Immature natural killer cell (primary cell): ENCODE data around the gene CDC34. TPM values are rescaled to one million over a fixed set of nuclear protein-coding genes. Genes with fewer than 3 reads are reported as not detected.

Source experiments
- DNase-seq, 3 donors: peaks; one replicate each; pipeline ENCODE4 v3.0.0; 2022; ENCODE audit warnings: mixed read lengths in 1 of 3
- H3K27ac Mint-ChIP-seq, 6 donors: one replicate each; pipeline ENCODE4 v1.8.0; 2020; ENCODE audit warnings: mixed read lengths in 6 of 6, mild to moderate bottlenecking in 5 of 6, inconsistent platforms in 4 of 6, moderate library complexity in 3 of 6
- H3K27me3 Mint-ChIP-seq, 3 donors: one replicate each; pipeline ENCODE4 v1.8.0; 2020 to 2021; ENCODE audit warnings: low read depth in 3 of 3, mild to moderate bottlenecking in 3 of 3, mixed read lengths in 3 of 3, moderate library complexity in 3 of 3, inconsistent platforms in 1 of 3
- H3K36me3 Mint-ChIP-seq, 3 donors: one replicate each; pipeline ENCODE4 v1.8.0; 2020; ENCODE audit warnings: mixed read lengths in 3 of 3, inconsistent platforms in 2 of 3, mild to moderate bottlenecking in 2 of 3
- H3K4me1 Mint-ChIP-seq, 2 donors: one replicate each; pipeline ENCODE4 v1.8.0; 2020; ENCODE audit warnings: inconsistent platforms in 2 of 2, mild to moderate bottlenecking in 2 of 2, mixed read lengths in 2 of 2, moderate library complexity in 1 of 2
- H3K4me3 Mint-ChIP-seq, 5 donors: one replicate each; pipeline ENCODE4 v1.8.0; 2020; ENCODE audit warnings: mild to moderate bottlenecking in 5 of 5, mixed read lengths in 5 of 5, inconsistent platforms in 3 of 5, moderate library complexity in 3 of 5
- H3K9me3 Mint-ChIP-seq, 6 donors: one replicate each; pipeline ENCODE4 v1.8.0; 2020; ENCODE audit warnings: mild to moderate bottlenecking in 6 of 6, mixed read lengths in 6 of 6, inconsistent platforms in 4 of 6, moderate library complexity in 3 of 6
- polyA plus RNA-seq, 3 donors: library from polyadenylated mRNA; unstranded; fragments of 300-500 nt; fragmentation: Illumina TruSeq; gene quantifications; one replicate each; pipeline ENCODE4 v1.2.3, GENCODE V29; 2021

Gene CDC34
- polyA plus RNA-seq, 3 donors from 2014 or later: 40.6 to 57.7 (median 48.5) TPM

- Mint-ChIP-seq H3K4me3 (peak overlapping the region in 3 of 5 donors; percentile 40 to 55 (median 52)), H3K27me3 (peaks cover 0 to 12% (median 3%) of the 10 kb centered on the region in 3 donors), H3K27ac (peak overlapping the region in 2 of 6 donors; percentile 79), H3K9me3 (no peaks in the 10 kb centered on the region), H3K36me3 (peaks cover 4 to 8% (median 8%) of the 10 kb centered on the region in 3 donors), H3K4me1 (peaks cover 13 to 26% of the 10 kb centered on the region in 2 donors)
- DNase-seq: no peak
Observed at GRCh38 chr19:535017-535835, 3.7 kb downstream of the CDC34 start.

- H3K27me3 Mint-ChIP-seq: peaks cover 0 to 6% (median 0%) of the 10 kb centered on the region in 3 donors
- no peaks in the 10 kb centered on the region for H3K9me3 Mint-ChIP-seq
- H3K27ac Mint-ChIP-seq: no peak overlapping the region
- H3K4me1 Mint-ChIP-seq: peaks cover 13 to 26% of the 10 kb centered on the region in 2 donors
- H3K4me3 Mint-ChIP-seq: no peak overlapping the region
- no peak for DNase-seq
- peaks cover 4 to 8% (median 8%) of the 10 kb centered on the region in 3 donors for H3K36me3 Mint-ChIP-seq
Observed at GRCh38 chr19:536031-536880, 4.7 kb downstream of the CDC34 start.

GRCh38 chr19:536881-537404 lies 5.4 kb downstream of the CDC34 start:
- DNase-seq: no peak
- Mint-ChIP-seq H3K4me1 (peaks cover 13 to 26% of the 10 kb centered on the region in 2 donors), H3K27ac (no peak overlapping the region), H3K4me3 (no peak overlapping the region), H3K9me3 (no peaks in the 10 kb centered on the region), H3K27me3 (peaks cover 0 to 6% (median 1%) of the 10 kb centered on the region in 3 donors), H3K36me3 (peaks cover 4 to 8% (median 8%) of the 10 kb centered on the region in 3 donors)

DNA sequence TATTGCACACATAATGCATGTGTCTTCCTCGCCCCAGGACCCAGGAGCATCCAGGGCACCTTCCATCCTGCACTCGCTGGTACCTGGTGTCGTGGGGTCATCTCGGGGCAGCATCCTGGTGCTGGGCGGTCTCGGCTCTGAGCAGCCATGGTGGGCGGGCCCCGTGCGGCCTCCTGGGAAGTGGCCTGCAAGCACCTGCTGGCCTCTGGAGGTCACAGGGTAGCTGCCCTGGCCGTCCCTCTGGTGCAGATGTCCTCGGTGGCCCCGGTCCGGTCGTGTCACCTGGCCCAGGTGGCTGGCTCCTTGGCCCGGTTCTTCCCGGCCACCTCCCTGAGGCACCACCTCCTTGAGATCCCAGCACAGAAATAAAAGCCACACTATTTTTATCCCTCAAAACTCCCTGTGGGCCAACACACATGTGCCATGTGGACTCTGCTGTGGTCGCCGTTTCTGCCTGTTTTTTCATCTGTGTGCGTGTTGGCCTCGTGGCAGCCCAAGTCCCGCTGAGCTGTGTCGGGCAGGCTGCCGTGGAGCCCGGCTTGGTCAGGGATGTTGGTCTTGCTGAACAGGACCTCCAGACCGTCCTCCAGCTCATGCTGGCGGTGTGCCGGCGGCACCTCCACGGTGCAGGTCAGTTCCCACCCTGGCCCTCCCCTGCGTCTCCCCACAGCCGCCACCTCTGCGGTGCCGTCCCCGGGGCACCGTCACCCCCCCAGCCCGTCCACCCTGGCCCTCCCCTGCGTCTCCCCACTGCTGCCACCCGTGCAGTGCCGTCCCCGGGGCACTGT lies 7.3 kb downstream of the CDC34 start:
- no peak for DNase-seq
- no peaks in the 10 kb centered on the region for H3K9me3 Mint-ChIP-seq
- peaks cover 8 to 18% (median 10%) of the 10 kb centered on the region in 3 donors for H3K27me3 Mint-ChIP-seq
- H3K36me3 Mint-ChIP-seq: peaks cover 4 to 8% (median 8%) of the 10 kb centered on the region in 3 donors
- H3K4me3 Mint-ChIP-seq: no peak overlapping the region
- peaks cover 10 to 26% of the 10 kb centered on the region in 2 donors for H3K4me1 Mint-ChIP-seq
- H3K27ac Mint-ChIP-seq: no peak overlapping the region

DNA sequence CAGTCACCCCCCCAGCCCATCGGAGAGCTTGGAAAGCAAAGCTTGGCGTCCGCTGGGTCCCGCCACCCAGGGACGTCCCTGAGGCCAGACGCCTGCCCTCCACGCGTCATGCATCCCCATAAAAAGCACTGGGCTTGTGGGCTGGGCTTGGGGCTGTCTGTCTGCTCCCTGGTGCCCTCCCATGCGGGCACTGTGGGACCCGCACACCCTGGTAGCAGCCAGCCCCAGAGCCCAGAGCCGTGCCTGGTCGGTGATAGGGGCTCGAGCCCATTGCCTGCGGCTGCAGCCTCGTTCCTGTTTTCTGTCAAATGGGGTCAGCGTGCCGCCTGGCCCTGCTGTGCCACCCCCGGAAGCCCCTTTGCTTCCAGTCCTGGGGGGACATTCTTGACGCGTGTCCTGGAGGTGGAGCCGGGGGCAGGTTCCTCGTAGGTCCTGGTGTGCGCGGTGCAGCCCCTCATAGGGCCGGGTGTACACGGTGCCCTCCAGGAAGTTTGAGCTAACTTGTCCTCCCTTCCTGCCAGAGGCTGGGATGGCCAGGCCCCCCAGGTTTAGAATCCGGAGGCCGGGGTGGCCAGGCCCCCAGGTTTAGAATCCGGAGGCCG lies 8.0 kb downstream of the CDC34 start:
- Mint-ChIP-seq H3K27me3 (peaks cover 11 to 20% (median 15%) of the 10 kb centered on the region in 3 donors), H3K36me3 (peaks cover 4 to 8% (median 8%) of the 10 kb centered on the region in 3 donors), H3K27ac (no peak overlapping the region), H3K4me1 (peaks cover 13 to 26% of the 10 kb centered on the region in 2 donors), H3K9me3 (no peaks in the 10 kb centered on the region), H3K4me3 (no peak overlapping the region)
- no peak for DNase-seq

GRCh38 chr19:540867-541637 lies 9.5 kb downstream of the CDC34 start:
- Mint-ChIP-seq H3K36me3 (peaks cover 4 to 8% (median 8%) of the 10 kb centered on the region in 3 donors), H3K27ac (no peak overlapping the region), H3K4me3 (no peak overlapping the region), H3K9me3 (no peaks in the 10 kb centered on the region), H3K4me1 (peaks cover 21 to 31% of the 10 kb centered on the region in 2 donors), H3K27me3 (peaks cover 11 to 25% (median 22%) of the 10 kb centered on the region in 3 donors)
- DNase-seq: no peak

GRCh38 chr19:541699-542098 lies 10.1 kb downstream of the CDC34 start:
- peaks cover 11 to 25% (median 22%) of the 10 kb centered on the region in 3 donors for H3K27me3 Mint-ChIP-seq
- no peak overlapping the region for H3K4me3 Mint-ChIP-seq
- H3K9me3 Mint-ChIP-seq: no peaks in the 10 kb centered on the region
- H3K36me3 Mint-ChIP-seq: peaks cover 4 to 8% (median 8%) of the 10 kb centered on the region in 3 donors
- DNase-seq: no peak
- H3K4me1 Mint-ChIP-seq: peaks cover 21 to 31% of the 10 kb centered on the region in 2 donors
- peak overlapping the region in 2 of 6 donors; percentile 34 to 61 for H3K27ac Mint-ChIP-seq

DNA sequence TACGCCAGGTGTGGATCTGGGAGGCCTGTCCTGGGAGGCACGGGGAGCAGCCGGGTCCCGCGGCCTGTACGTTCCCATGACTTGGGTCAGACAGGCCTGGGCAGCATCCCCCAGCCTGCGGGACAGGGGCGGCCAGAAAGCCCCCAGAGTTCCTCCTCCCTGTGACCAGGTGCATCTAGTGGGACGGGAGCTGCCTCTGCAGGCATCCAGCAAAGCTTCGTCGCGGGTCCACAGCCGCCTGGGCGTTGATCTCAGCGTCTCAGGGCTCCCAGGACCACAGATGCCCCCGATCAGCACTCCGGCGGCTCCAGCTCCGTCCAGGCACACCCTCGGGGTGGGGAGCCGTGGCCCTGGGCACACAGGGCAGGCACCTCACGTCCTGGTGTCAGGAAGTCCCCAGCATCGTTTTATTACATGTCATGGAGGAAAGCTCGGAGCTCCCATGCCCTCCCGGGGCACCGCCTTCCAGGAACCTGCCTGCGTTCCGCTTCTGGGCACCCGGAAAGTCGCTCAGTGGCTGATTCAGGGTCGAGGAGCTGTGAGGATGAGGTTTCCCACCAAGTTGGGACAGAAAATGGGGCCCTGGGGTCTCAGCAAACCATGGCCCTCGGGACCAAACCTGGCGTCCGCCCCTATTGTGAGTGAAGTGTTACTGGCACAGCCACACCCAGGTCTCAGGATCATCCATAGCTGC lies 10.8 kb downstream of the CDC34 start:
- no peak for DNase-seq
- peak overlapping the region in 2 of 5 donors; percentile 6 to 30 for H3K4me3 Mint-ChIP-seq
- H3K9me3 Mint-ChIP-seq: no peaks in the 10 kb centered on the region
- H3K36me3 Mint-ChIP-seq: peaks cover 4 to 8% (median 8%) of the 10 kb centered on the region in 3 donors
- peaks cover 21 to 34% of the 10 kb centered on the region in 2 donors for H3K4me1 Mint-ChIP-seq
- H3K27ac Mint-ChIP-seq: peak overlapping the region in 4 of 6 donors; percentile 45 to 98 (median 96)
- H3K27me3 Mint-ChIP-seq: peaks cover 11 to 25% (median 22%) of the 10 kb centered on the region in 3 donors

DNA sequence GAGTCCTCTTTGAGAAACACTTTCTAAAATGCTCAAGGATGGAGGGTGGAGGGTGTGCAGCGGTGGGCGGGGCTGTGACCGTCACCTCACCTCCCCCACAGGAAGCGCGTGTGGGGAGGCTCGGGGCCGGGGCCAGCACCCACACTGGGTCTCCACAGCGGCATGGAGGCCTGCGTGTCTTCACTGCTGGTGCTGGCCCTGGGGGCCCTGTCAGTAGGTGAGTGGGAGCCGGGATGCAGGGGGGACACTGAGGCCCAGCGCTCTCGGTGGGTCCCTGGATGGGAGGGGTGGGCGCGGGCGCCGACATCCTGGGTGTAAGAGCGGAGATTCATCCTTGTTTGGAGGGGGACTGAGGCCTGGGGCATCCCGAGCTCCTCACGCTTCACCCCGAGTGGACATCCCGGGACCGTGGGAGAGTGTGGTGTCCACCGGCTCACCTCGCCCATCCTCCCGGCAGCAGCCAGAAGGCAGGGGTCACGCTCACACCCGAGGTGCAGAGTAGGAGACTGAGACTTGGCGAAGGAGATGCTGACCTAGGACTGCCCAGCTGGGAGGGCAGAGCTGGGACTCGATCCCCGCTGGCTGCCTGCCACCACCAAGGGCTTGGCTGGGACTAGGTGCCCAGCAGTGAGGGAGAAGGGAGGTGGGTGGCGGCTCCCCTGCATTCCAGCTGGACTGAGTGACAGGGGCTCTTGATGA lies 12.5 kb downstream of the CDC34 start, which contains the start of gene GZMM:
Gene GZMM, plus strand, starts transcription at position 144 of the 699 bp plus-strand sequence. Its CDS starts 19 bp downstream, at position 163.
- peak; percentile 94 to 96 (median 95) for DNase-seq
- peaks cover 27 to 38% of the 10 kb centered on the region in 2 donors for H3K4me1 Mint-ChIP-seq
- peaks cover 4 to 8% (median 6%) of the 10 kb centered on the region in 3 donors for H3K36me3 Mint-ChIP-seq
- H3K4me3 Mint-ChIP-seq: peak within 1 kb of the TSS; percentile 87 to 96 (median 92)
- H3K27me3 Mint-ChIP-seq: peaks cover 11 to 22% (median 21%) of the 10 kb centered on the region in 3 donors
- H3K9me3 Mint-ChIP-seq: no peaks in the 10 kb centered on the region
- peak within 1 kb of the TSS; percentile 93 to 98 (median 98) for H3K27ac Mint-ChIP-seq

- Mint-ChIP-seq H3K9me3 (no peaks in the 10 kb centered on the region), H3K36me3 (peaks cover 4 to 8% (median 6%) of the 10 kb centered on the region in 3 donors), H3K27me3 (peaks cover 13 to 24% (median 20%) of the 10 kb centered on the region in 3 donors), H3K4me3 (peak overlapping the region in 4 of 5 donors; percentile 11 to 50 (median 35)), H3K4me1 (peaks cover 27 to 38% of the 10 kb centered on the region in 2 donors), H3K27ac (peak overlapping the region in 2 of 6 donors; percentile 36 to 74)
- no peak for DNase-seq
Observed at GRCh38 chr19:547117-547516, 15.6 kb downstream of the CDC34 start.
